Vagina (tissue), 2 donors: ENCODE data around the gene DOCK2.

Experiments used
- CTCF ChIP-seq, 3 experiments: fragments of 450-650 bp in 2 of 3; fragments of 200-600 bp in 1 of 3; sonication (generic) in 1 of 3; IDR thresholded peaks; one replicate each; pipeline ENCODE4 v1.5.1; 2017 to 2019; ENCODE audit warnings: antibody characterized with exemption in 3 of 3, mild to moderate bottlenecking in 2 of 3, moderate library complexity in 2 of 3
- POLR2AphosphoS5 ChIP-seq, 2 donors: sonication (generic); formaldehyde crosslinking; IDR thresholded peaks; one replicate each; pipeline ENCODE4 v1.9.0; 2017; ENCODE audit warnings: antibody characterized with exemption in 2 of 2, mild to moderate bottlenecking in 2 of 2, low read depth in 1 of 2; ENCODE audit not compliant: insufficient read depth in 1 of 2

- TF ChIP-seq POLR2AphosphoS5 (IDR thresholded peaks at IDR 0.05; ENCODE audit: insufficient read depth in 1 of 2, low read depth in 1 of 2) (no peak), CTCF (IDR thresholded peaks at IDR 0.05) (no peak)
Observed at GRCh38 chr5:170112876-170113521, 475.9 kb downstream of the DOCK2 start.
